Osteoblast (primary cell): ENCODE data around the gene SMIM7. TPM values are rescaled to one million over a fixed set of nuclear protein-coding genes. Genes with fewer than 3 reads are reported as not detected.
A peak's percentile ranks its signal among the peaks of the same experiment; 100 is the strongest.

Experiments used
- DNase-seq: peaks from one replicate; pipeline ENCODE4 v3.0.0; 2011; ENCODE audit warnings: low spot score, mixed read lengths; ENCODE audit not compliant: insufficient read length; ENCODE audit errors: missing footprints
- H2AFZ ChIP-seq: 2 replicates; pipeline ENCODE4 v1.6.0; 2011; ENCODE audit warnings: mild to moderate bottlenecking, low read length
- H3K27ac ChIP-seq: 2 replicates; pipeline ENCODE4 v1.5.1; 2011; ENCODE audit warnings: mild to moderate bottlenecking, low read depth, low read length, moderate library complexity
- H3K27me3 ChIP-seq: 2 replicates; pipeline ENCODE4 v1.6.0; 2012; ENCODE audit warnings: mild to moderate bottlenecking, control low read depth, inconsistent platforms, low read length, moderate library complexity; ENCODE audit not compliant: insufficient read depth
- H3K36me3 ChIP-seq: 2 replicates; pipeline ENCODE4 v1.5.1; 2011; ENCODE audit warnings: mild to moderate bottlenecking, low read length, control low read depth, moderate library complexity; ENCODE audit not compliant: insufficient read depth
- H3K4me1 ChIP-seq: 2 replicates; pipeline ENCODE4 v1.5.1; 2011; ENCODE audit warnings: mild to moderate bottlenecking, low read length, control low read depth, moderate library complexity; ENCODE audit not compliant: insufficient read depth
- H3K4me2 ChIP-seq: 2 replicates; pipeline ENCODE4 v1.6.0; 2011; ENCODE audit warnings: mild to moderate bottlenecking, low read length; ENCODE audit not compliant: insufficient read depth
- H3K4me3 ChIP-seq: fragments of 200-600 bp; sonication (generic); 3 replicates; pipeline ENCODE4 v1.5.1; 2012; ENCODE audit warnings: mild to moderate bottlenecking, low read length, inconsistent platforms; ENCODE audit not compliant: insufficient read depth
- H3K79me2 ChIP-seq: 2 replicates; pipeline ENCODE4 v1.6.0; 2012; ENCODE audit warnings: mild to moderate bottlenecking, low read length, control low read depth, inconsistent platforms; ENCODE audit not compliant: insufficient read depth
- H3K9me3 ChIP-seq: 2 replicates; pipeline ENCODE4 v1.5.1; 2011; ENCODE audit warnings: low read depth, low read length, control low read depth
- H4K20me1 ChIP-seq: 2 replicates; pipeline ENCODE4 v1.6.0; 2012; ENCODE audit warnings: mild to moderate bottlenecking, low read length, control low read depth; ENCODE audit not compliant: insufficient read depth
- CTCF ChIP-seq: IDR thresholded peaks from 2 replicates; pipeline ENCODE4 v1.5.1; 2011; ENCODE audit warnings: mild to moderate bottlenecking, low read depth, low read length, moderate library complexity; ENCODE audit errors: extremely low read depth
- total RNA-seq: library from RNA; depleted of rRNA; stranded (reverse); fragments of >200 nt; gene quantifications from 2 replicates; pipeline ENCODE4 v1.2.3, GENCODE V29; 2012

Gene SMIM7
- total RNA-seq, 1 donor = 60.1 TPM

- peaks cover 100% of the 10 kb centered on the region for H3K79me2 ChIP-seq
- no peak for TF ChIP-seq CTCF
- H3K4me2 ChIP-seq = no peak overlapping the region
- H3K9me3 ChIP-seq = no peaks in the 10 kb centered on the region
- no peaks in the 10 kb centered on the region for H3K4me1 ChIP-seq
- H4K20me1 ChIP-seq = peaks cover 92% of the 10 kb centered on the region
- peak; percentile 25 for DNase-seq
- H3K27ac ChIP-seq = no peak overlapping the region
- H2AFZ ChIP-seq = no peak overlapping the region
- no peaks in the 10 kb centered on the region for H3K36me3 ChIP-seq
- H3K4me3 ChIP-seq = no peak overlapping the region
- H3K27me3 ChIP-seq = no peaks in the 10 kb centered on the region
Measured at GRCh38 chr19:16596399-16596798, 63.5 kb downstream of the SMIM7 start.

Other genes starting within 250 kb of the SMIM7 start
- 13.8 and 15.2 TPM in 2 replicates for gene EPS15L1, start 188.2 kb downstream of the SMIM7 start, total RNA-seq
- not detected in 2 replicates for gene CALR3, start 164.0 kb downstream of the SMIM7 start, total RNA-seq
- gene C19orf44, start 163.8 kb downstream of the SMIM7 start, total RNA-seq = 7.2 and 7.7 TPM in 2 replicates
- 5.8 and 6.5 TPM in 2 replicates for gene CHERP, start 117.7 kb downstream of the SMIM7 start, total RNA-seq
- 38.0 and 41.5 TPM in 2 replicates for gene SLC35E1, start 87.7 kb downstream of the SMIM7 start, total RNA-seq
- 5.8 and 6.5 TPM in 2 replicates for gene MED26, start 31.9 kb downstream of the SMIM7 start, total RNA-seq
- gene TMEM38A, start 995 bp upstream of the SMIM7 start, total RNA-seq = 2.4 and 2.5 TPM in 2 replicates
- gene NWD1, start 59.7 kb upstream of the SMIM7 start, total RNA-seq = not detected in 2 replicates
- gene SIN3B, start 169.3 kb upstream of the SMIM7 start, total RNA-seq = 24.2 and 29.8 TPM in 2 replicates
- gene F2RL3, start 228.9 kb upstream of the SMIM7 start, total RNA-seq = under 0.01 TPM in 2 replicates